Hepatocyte (in vitro differentiated cells): ENCODE data around the gene CARD14. TPM values are rescaled to one million over a fixed set of nuclear protein-coding genes. Genes with fewer than 3 reads are reported as not detected.
A peak's percentile ranks its signal among the peaks of the same experiment; 100 is the strongest.

ENCODE experiments used
- DNase-seq: peaks from one replicate; pipeline ENCODE4 v3.0.0-alpha.2; 2016; ENCODE audit warnings: low spot score
- H2AFZ ChIP-seq: fragments of 200-600 bp; sonication (generic); 2 replicates; pipeline ENCODE4 v1.6.0; 2016; ENCODE audit warnings: antibody characterized with exemption, mild to moderate bottlenecking
- H3K27ac ChIP-seq: fragments of 200-600 bp; sonication (generic); 2 replicates; pipeline ENCODE4 v1.5.1; 2016; ENCODE audit warnings: mild to moderate bottlenecking
- H3K27me3 ChIP-seq: fragments of 200-600 bp; sonication (generic); 2 replicates; pipeline ENCODE4 v1.6.1; 2016
- H3K36me3 ChIP-seq: fragments of 200-600 bp; sonication (generic); replicated peaks from 2 replicates; pipeline ENCODE4 v1.5.1; 2016; ENCODE audit warnings: low read depth; ENCODE audit not compliant: insufficient read depth
- H3K4me1 ChIP-seq: fragments of 200-600 bp; sonication (generic); 2 replicates; pipeline ENCODE4 v1.5.1; 2016; ENCODE audit warnings: mild to moderate bottlenecking, moderate library complexity; ENCODE audit not compliant: insufficient read depth
- H3K4me2 ChIP-seq: fragments of 200-600 bp; sonication (generic); 2 replicates; pipeline ENCODE4 v1.6.0; 2016
- H3K4me3 ChIP-seq: fragments of 200-600 bp; sonication (generic); 2 replicates; pipeline ENCODE4 v1.5.1; 2016; ENCODE audit warnings: mild to moderate bottlenecking
- H3K79me2 ChIP-seq: fragments of 200-600 bp; sonication (generic); 2 replicates; pipeline ENCODE4 v1.6.0; 2017; ENCODE audit warnings: mild to moderate bottlenecking
- H3K9me2 ChIP-seq: fragments of 200-600 bp; sonication (generic); replicated peaks from 2 replicates; pipeline ENCODE4 v1.6.0; 2017; ENCODE audit warnings: mild to moderate bottlenecking; ENCODE audit not compliant: insufficient read depth
- H3K9me3 ChIP-seq: fragments of 200-600 bp; sonication (generic); 2 replicates; pipeline ENCODE4 v1.5.1; 2016; ENCODE audit warnings: low read depth, mild to moderate bottlenecking
- H4K20me1 ChIP-seq: fragments of 200-600 bp; sonication (generic); 2 replicates; pipeline ENCODE4 v1.6.0; 2016; ENCODE audit warnings: mild to moderate bottlenecking; ENCODE audit not compliant: insufficient read depth, poor library complexity, severe bottlenecking
- CTCF ChIP-seq: fragments of 200-600 bp; sonication (generic); IDR thresholded peaks from 2 replicates; pipeline ENCODE4 v1.5.1; 2016; ENCODE audit warnings: antibody characterized with exemption, mild to moderate bottlenecking; ENCODE audit not compliant: poor library complexity
- EZH2 ChIP-seq: fragments of 200-600 bp; sonication (generic); IDR thresholded peaks from 2 replicates; pipeline ENCODE4 v1.6.1; 2016; ENCODE audit warnings: antibody characterized with exemption, mild to moderate bottlenecking, borderline replicate concordance
- EZH2phosphoT487 ChIP-seq: fragments of 200-600 bp; sonication (generic); IDR thresholded peaks from one replicate; pipeline ENCODE4 v1.6.1; 2018; ENCODE audit warnings: antibody characterized with exemption, mild to moderate bottlenecking, low read depth, moderate library complexity; ENCODE audit not compliant: unreplicated experiment, severe bottlenecking
- WGBS: methylation state at CpG from one replicate; pipeline ENCODE4 v1.1.6; 2016; ENCODE audit warnings: low lambda C conversion rate; ENCODE audit errors: missing lambda C conversion rate; 5-methylcytosine and 5-hydroxymethylcytosine counted together
- polyA plus RNA-seq: library from polyadenylated mRNA; unstranded; fragments of >200 nt; fragmentation: Nextera tagmentation; extraction: Ambion mirVana; gene quantifications from 2 replicates; pipeline ENCODE4 v1.2.1, GENCODE V29; 2016
- total RNA-seq: library from RNA; depleted of rRNA; stranded (reverse); fragments of >200 nt; gene quantifications from 2 replicates; pipeline ENCODE4 v1.2.3, GENCODE V29; 2014

Gene CARD14
- total and polyA plus RNA-seq, 2 experiments from 2014 or later = 0.17 TPM

GRCh38 chr17:80123791-80124190 is 46.0 kb upstream of the CARD14 start:
- Histone ChIP-seq H3K9me2 (no peaks in the 10 kb centered on the region), H2AFZ (no peak overlapping the region), H4K20me1 (no peaks in the 10 kb centered on the region), H3K27me3 (no peaks in the 10 kb centered on the region), H3K4me3 (no peak overlapping the region), H3K4me1 (no peaks in the 10 kb centered on the region), H3K36me3 (no peaks in the 10 kb centered on the region), H3K9me3 (no peaks in the 10 kb centered on the region), H3K79me2 (no peaks in the 10 kb centered on the region), H3K27ac (no peak overlapping the region), H3K4me2 (no peak overlapping the region)
- no peak for TF ChIP-seq EZH2phosphoT487
- TF ChIP-seq CTCF = no peak
- no peak for TF ChIP-seq EZH2
- WGBS = 86% methylated on average over 15 of the region's 15 CpGs
- DNase-seq = no peak

GRCh38 chr17:80124351-80124981 is 45.4 kb upstream of the CARD14 start:
- no peaks in the 10 kb centered on the region for H3K27me3 ChIP-seq
- 62% methylated on average over 15 of the region's 15 CpGs for WGBS
- H3K4me2 ChIP-seq = no peak overlapping the region
- H3K9me2 ChIP-seq = no peaks in the 10 kb centered on the region
- H2AFZ ChIP-seq = no peak overlapping the region
- DNase-seq = peak; percentile 72
- H3K4me3 ChIP-seq = no peak overlapping the region
- TF ChIP-seq EZH2 (no peak), EZH2phosphoT487 (no peak), CTCF (peak; percentile 41)
- no peaks in the 10 kb centered on the region for H3K79me2 ChIP-seq
- H3K9me3 ChIP-seq = no peaks in the 10 kb centered on the region
- peak overlapping the region; percentile 39 for H3K27ac ChIP-seq
- H4K20me1 ChIP-seq = no peaks in the 10 kb centered on the region
- H3K4me1 ChIP-seq = no peaks in the 10 kb centered on the region
- no peaks in the 10 kb centered on the region for H3K36me3 ChIP-seq

GRCh38 chr17:80125656-80126448 is 44.0 kb upstream of the CARD14 start:
- 77% methylated on average over 14 of the region's 14 CpGs for WGBS
- H2AFZ ChIP-seq = no peak overlapping the region

More at GRCh38 chr17:80125656-80126448, 44.0 kb upstream of the CARD14 start:
- Histone ChIP-seq H3K9me2 (no peaks in the 10 kb centered on the region), H3K9me3 (no peaks in the 10 kb centered on the region), H3K27ac (no peak overlapping the region), H3K27me3 (no peaks in the 10 kb centered on the region), H3K79me2 (no peaks in the 10 kb centered on the region), H3K4me2 (no peak overlapping the region), H3K4me3 (no peak overlapping the region), H4K20me1 (no peaks in the 10 kb centered on the region), H3K4me1 (no peaks in the 10 kb centered on the region), H3K36me3 (no peaks in the 10 kb centered on the region)
- TF ChIP-seq CTCF (no peak), EZH2 (no peak), EZH2phosphoT487 (no peak)
- no peak for DNase-seq
